A673 (cell line): ENCODE results near the gene IL19.

Source experiments
- CTCF ChIP-seq: fragments of 300-800, 200-600 bp; sonication (generic); conservative IDR thresholded peaks from 2 replicates; pipeline ENCODE4 v1.5.1; 2017; ENCODE audit warnings: low read depth, mild to moderate bottlenecking, antibody characterized with exemption, low read length, moderate library complexity, mixed read lengths
- EZH2 ChIP-seq: fragments of 200-600 bp; sonication (generic); IDR thresholded peaks from 2 replicates; pipeline ENCODE4 v1.6.1; 2017; ENCODE audit warnings: borderline replicate concordance, low read depth, mild to moderate bottlenecking, mixed read lengths, antibody characterized with exemption, low read length; ENCODE audit not compliant: poor library complexity, severe bottlenecking

GRCh38 chr1:206866062-206866461 is 95.5 kb downstream of the IL19 start:
- TF ChIP-seq CTCF (no peak), EZH2 (no peak)
